RWPE1 (cell line): Measurements from ENCODE around the gene BCL2L11.

Experiments used
- CTCF ChIA-PET: fragments of 350-600 bp; sonication (Branson Sonifier 250); formaldehyde crosslinking; extraction: SDS; loops from one replicate; lab custom pipeline; 2021; lab: Yijun Ruan, JAX
- POLR2A ChIA-PET: fragments of 400-600 bp; formaldehyde crosslinking; extraction: SDS; loops from one replicate; lab custom pipeline; 2020; ENCODE audit warnings: antibody characterized with exemption; ENCODE audit not compliant: low non-redundant PET; lab: Yijun Ruan, JAX
- DNase-seq: peaks from one replicate; pipeline ENCODE4 v3.0.0; 2012; ENCODE audit warnings: low spot score
- H3K27ac ChIP-seq: fragments of 450-650 bp; 2 replicates; pipeline ENCODE4 v1.5.1; 2017
- CTCF ChIP-seq: fragments of 450-650 bp; conservative IDR thresholded peaks from 2 replicates; pipeline ENCODE4 v1.5.1; 2017; ENCODE audit warnings: low read depth, mild to moderate bottlenecking

Gene BCL2L11

DNA sequence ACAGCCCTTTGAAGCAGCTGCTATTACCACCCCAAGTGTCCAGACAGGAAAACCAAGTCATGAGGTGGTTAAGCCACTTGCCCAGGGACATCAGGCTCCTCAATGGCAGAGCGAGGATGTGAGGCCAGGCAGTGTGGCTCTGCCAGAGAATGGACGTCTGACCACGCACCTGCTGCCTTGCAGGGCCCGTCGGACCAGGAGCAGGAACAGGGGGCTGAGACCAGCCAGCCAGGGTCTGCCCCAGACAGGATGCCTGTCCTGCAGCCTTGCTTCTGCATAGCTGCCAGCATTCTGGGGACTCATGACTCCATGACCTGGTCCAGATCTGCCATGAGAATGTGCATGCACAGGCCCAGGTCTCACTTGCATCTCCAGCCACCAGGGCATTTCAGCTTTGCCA, 52.0 kb downstream of the BCL2L11 start:
- POLR2A ChIA-PET = no interaction called here
- CTCF ChIA-PET = no interaction called here

DNA sequence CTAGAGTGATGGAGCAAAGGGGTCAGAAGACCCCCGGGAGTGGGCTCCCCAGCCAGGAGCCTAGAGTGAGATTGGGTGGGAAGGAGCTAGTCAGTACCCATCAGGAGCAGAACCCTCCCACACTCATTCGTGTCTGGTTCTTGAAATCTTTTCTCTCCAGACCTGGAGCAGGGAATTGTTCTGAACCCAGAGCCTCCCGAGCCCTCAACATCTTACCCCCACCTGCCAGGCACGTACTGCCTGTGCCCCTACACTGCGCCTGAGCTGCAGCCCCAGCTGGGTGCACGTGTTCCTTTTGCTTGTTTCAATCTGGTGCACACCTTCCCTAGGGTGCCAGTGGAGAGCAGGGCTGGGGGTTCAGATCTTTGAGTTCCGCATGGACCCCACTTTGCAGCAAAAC, 52.6 kb downstream of the BCL2L11 start:
- POLR2A ChIA-PET = no interaction called here
- CTCF ChIA-PET = no interaction called here
- TF ChIP-seq CTCF = no peak
- no peak overlapping the region for H3K27ac ChIP-seq
- DNase-seq = no peak

More for the DNA sequence above, 52.0 kb downstream of the BCL2L11 start:
- H3K27ac ChIP-seq = no peak overlapping the region
- DNase-seq = no peak
- no peak for TF ChIP-seq CTCF

- DNase-seq = no peak
- ChIA-PET CTCF (no interaction called here), POLR2A (no interaction called here)
- TF ChIP-seq CTCF = no peak
- H3K27ac ChIP-seq = no peak overlapping the region
Observed at GRCh38 chr2:111173856-111174255, 53.1 kb downstream of the BCL2L11 start.

DNA sequence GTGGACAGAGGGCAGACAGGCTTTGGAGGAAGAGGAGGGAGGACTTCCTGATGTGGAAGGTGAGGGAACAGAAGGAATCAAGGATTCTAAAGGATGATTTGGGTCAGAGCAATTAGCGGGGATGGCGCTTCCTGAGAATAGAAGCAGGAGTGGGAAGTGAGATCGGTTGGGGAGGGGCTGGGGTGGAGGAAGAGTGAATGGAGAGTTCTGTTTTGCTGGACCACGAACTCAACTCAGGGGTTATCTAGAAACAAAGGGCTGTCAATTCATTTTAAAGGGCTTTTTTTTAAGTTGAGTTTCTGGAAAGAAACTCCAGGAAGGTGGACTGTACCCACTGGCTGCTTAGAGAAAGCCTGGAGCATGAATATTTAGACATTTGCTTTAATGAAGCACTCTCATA, 54.9 kb downstream of the BCL2L11 start:
- ChIA-PET POLR2A (no interaction called here), CTCF (no interaction called here)
- no peak for DNase-seq
- H3K27ac ChIP-seq = no peak overlapping the region
- no peak for TF ChIP-seq CTCF

DNA sequence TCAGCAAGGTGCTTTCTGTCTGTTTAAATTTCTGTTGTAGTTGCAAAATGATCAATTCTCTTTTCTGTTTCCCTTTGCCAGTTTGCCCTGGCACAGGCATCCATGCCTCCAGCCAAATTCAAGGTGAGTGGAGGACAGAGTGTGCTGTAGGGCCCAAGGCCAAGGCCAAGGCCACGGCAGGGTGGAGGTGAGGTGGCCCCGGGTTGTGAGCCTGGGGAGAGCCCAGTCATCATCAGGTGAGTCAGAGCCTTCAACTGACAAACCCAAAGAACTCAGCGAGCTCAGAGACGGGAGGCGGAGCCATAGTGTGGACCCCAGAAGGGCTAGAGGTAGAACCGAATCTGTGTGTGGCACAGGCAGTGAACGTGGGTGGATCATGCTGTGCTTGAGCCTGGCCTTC, 55.7 kb downstream of the BCL2L11 start:
- ChIA-PET CTCF (interaction anchor here (0.6 kb wide), 1 partner anchor 70 kb away, joined by 3 read pairs; no protein-coding TSS in a partner anchor), POLR2A (no interaction called here)
- H3K27ac ChIP-seq = no peak overlapping the region
- peak; percentile 13 for DNase-seq
- no peak for TF ChIP-seq CTCF

DNA sequence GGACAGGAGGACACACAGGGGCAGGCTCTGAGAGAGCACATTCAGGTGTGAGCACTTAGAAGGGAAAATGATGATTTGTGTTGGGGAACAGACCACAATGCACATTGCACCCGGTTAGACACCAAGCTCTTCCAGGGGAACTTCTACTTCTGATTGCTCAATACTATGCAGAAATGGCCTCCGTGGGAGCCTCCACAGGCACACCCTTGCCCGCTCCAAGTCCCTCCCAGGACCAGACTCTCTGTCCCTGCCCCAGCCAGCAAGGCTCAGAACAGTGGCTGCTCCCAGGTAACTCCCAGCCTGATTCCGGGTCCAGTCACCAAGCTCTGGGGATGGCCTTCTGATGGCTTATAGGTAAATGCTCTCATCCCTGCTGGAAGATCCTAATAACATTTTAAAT, 56.2 kb downstream of the BCL2L11 start:
- no peak overlapping the region for H3K27ac ChIP-seq
- TF ChIP-seq CTCF = no peak
- DNase-seq = no peak
- CTCF ChIA-PET = interaction anchor here (0.6 kb wide), 1 partner anchor 70 kb away, joined by 3 read pairs; no protein-coding TSS in a partner anchor
- POLR2A ChIA-PET = no interaction called here
